ENCODE results near the gene KRT77.

KRT77 gene

GRCh38 chr12:52659395-52659794, 43.9 kb downstream of the KRT77 start:
- Histone ChIP-seq H3K36me3 (ENCODE audit: control insufficient read depth, insufficient read depth, low read length) (no peaks in the 10 kb centered on the region), H3K4me1 (ENCODE audit: control insufficient read depth, insufficient read depth, low read length) (no peaks in the 10 kb centered on the region), H3K27me3 (ENCODE audit: control insufficient read depth, insufficient read depth, low read length) (peaks cover 15% of the 10 kb centered on the region), H3K4me3 (ENCODE audit: low read length) (no peak overlapping the region), H3K9ac (ENCODE audit: low read length) (no peak overlapping the region), H3K9me3 (ENCODE audit: control insufficient read depth, low read length) (no peaks in the 10 kb centered on the region)

GRCh38 chr12:52658196-52658595, 45.1 kb downstream of the KRT77 start:
- Histone ChIP-seq H3K36me3 (ENCODE audit: control insufficient read depth, insufficient read depth, low read length) (no peaks in the 10 kb centered on the region), H3K4me3 (ENCODE audit: low read length) (no peak overlapping the region), H3K4me1 (ENCODE audit: control insufficient read depth, insufficient read depth, low read length) (no peaks in the 10 kb centered on the region), H3K27me3 (ENCODE audit: control insufficient read depth, insufficient read depth, low read length) (peaks cover 15% of the 10 kb centered on the region), H3K9ac (ENCODE audit: low read length) (no peak overlapping the region), H3K9me3 (ENCODE audit: control insufficient read depth, low read length) (no peaks in the 10 kb centered on the region)

DNA sequence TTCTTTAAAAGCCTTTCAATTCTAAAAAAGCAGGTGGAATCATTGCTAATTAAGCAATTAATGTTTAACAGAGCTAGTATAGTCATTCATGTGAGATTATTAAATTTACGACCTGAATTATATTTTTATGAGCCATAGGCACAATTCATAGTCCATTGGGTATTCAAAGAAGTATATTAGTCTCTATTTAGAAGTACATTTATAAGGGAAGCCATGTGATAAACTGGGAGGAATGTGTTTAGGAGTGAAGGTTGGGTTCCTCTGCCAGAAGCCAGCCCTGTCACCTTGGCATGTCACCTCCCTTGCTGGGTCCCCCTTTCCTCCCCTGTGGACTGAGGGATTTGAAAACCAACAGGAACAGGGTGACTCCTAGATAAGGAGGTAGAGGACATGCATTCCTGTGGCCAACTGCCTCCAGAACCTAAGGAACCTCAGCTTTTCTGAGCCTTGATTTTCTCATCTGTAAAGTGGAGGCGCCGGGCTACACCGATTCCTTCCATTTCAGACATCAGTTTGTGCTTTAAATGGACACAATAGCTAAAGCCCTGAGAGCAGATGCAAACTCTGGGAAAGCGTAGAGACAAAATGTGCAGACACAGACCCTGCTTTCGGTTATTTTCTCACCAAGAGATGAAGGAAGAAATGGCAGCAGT, 45.9 kb downstream of the KRT77 start:
- no peak overlapping the region for H3K4me3 ChIP-seq (ENCODE audit: low read length)
- no peaks in the 10 kb centered on the region for H3K36me3 ChIP-seq (ENCODE audit: control insufficient read depth, insufficient read depth, low read length)
- H3K9ac ChIP-seq (ENCODE audit: low read length): no peak overlapping the region
- H3K4me1 ChIP-seq (ENCODE audit: control insufficient read depth, insufficient read depth, low read length): no peaks in the 10 kb centered on the region
- H3K9me3 ChIP-seq (ENCODE audit: control insufficient read depth, low read length): no peaks in the 10 kb centered on the region
- peaks cover 15% of the 10 kb centered on the region for H3K27me3 ChIP-seq (ENCODE audit: control insufficient read depth, insufficient read depth, low read length)

DNA sequence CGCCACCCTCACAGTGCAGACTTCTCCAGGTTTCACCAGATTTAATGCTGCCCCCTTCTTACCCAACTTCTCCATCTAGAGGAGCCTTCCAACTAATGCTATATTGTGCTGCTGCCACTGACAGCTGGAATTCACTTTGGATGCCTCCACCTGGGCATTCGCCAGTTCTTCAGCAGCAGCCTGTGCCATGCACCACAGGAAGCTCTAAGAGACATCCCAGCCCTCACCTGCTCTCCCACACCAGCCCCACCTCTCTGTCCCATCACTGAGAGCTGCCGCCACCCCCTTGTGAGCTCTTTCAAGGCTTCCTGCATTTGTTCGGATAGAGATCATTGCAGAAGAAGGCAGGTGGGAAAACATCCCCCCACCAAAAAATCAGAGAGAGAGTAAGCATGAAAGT, 46.7 kb downstream of the KRT77 start:
- H3K36me3 ChIP-seq (ENCODE audit: control insufficient read depth, insufficient read depth, low read length): no peaks in the 10 kb centered on the region
- H3K4me1 ChIP-seq (ENCODE audit: control insufficient read depth, insufficient read depth, low read length): no peaks in the 10 kb centered on the region
- no peaks in the 10 kb centered on the region for H3K9me3 ChIP-seq (ENCODE audit: control insufficient read depth, low read length)
- H3K27me3 ChIP-seq (ENCODE audit: control insufficient read depth, insufficient read depth, low read length): peaks cover 19% of the 10 kb centered on the region
- H3K9ac ChIP-seq (ENCODE audit: low read length): no peak overlapping the region
- H3K4me3 ChIP-seq (ENCODE audit: low read length): no peak overlapping the region

DNA sequence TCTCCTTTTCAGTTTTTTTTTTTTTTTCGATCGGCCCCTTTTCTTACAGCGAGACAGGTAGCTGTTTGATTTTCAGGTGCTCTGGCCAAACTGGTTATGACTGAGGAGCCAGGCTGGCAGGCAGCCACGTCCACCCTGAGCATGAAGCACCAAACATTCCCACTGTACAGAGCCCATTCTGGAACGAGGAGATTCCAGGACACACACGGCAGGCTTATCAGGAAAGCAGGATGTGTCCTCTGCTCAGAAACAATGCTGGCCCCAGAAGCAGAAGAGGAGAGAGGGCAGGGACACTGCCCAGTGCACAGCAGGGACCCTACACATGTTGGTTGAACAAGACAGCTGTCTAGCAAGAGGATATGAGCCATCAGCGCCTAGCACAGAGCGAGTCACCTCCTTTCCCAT, 47.6 kb downstream of the KRT77 start:
- Histone ChIP-seq H3K27me3 (ENCODE audit: control insufficient read depth, insufficient read depth, low read length) (peaks cover 19% of the 10 kb centered on the region), H3K36me3 (ENCODE audit: control insufficient read depth, insufficient read depth, low read length) (no peaks in the 10 kb centered on the region), H3K9me3 (ENCODE audit: control insufficient read depth, low read length) (no peaks in the 10 kb centered on the region), H3K4me3 (ENCODE audit: low read length) (no peak overlapping the region), H3K4me1 (ENCODE audit: control insufficient read depth, insufficient read depth, low read length) (no peaks in the 10 kb centered on the region), H3K9ac (ENCODE audit: low read length) (no peak overlapping the region)

DNA sequence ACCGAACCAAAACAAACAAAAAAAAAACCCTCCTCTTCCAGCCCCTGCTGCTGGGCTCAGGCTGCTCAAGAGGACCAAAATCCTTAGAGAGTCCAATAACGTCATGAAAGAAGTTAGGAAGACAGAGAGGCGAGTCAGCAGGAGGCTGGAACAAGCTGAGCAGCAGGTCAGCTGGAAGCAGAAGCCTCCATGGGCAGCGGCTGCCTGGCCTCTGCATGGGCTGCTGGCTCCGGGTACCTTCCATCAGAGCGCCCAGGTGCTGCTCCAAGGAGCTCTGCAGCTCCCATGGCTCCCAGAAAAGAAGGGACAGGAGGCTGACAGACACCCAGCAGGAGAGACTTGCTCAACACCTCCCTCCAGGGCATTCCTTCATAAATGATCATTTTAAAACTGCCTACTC, 48.1 kb downstream of the KRT77 start:
- no peaks in the 10 kb centered on the region for H3K9me3 ChIP-seq (ENCODE audit: control insufficient read depth, low read length)
- H3K36me3 ChIP-seq (ENCODE audit: control insufficient read depth, insufficient read depth, low read length): no peaks in the 10 kb centered on the region
- no peaks in the 10 kb centered on the region for H3K4me1 ChIP-seq (ENCODE audit: control insufficient read depth, insufficient read depth, low read length)
- H3K9ac ChIP-seq (ENCODE audit: low read length): no peak overlapping the region
- H3K4me3 ChIP-seq (ENCODE audit: low read length): no peak overlapping the region
- H3K27me3 ChIP-seq (ENCODE audit: control insufficient read depth, insufficient read depth, low read length): peaks cover 19% of the 10 kb centered on the region

DNA sequence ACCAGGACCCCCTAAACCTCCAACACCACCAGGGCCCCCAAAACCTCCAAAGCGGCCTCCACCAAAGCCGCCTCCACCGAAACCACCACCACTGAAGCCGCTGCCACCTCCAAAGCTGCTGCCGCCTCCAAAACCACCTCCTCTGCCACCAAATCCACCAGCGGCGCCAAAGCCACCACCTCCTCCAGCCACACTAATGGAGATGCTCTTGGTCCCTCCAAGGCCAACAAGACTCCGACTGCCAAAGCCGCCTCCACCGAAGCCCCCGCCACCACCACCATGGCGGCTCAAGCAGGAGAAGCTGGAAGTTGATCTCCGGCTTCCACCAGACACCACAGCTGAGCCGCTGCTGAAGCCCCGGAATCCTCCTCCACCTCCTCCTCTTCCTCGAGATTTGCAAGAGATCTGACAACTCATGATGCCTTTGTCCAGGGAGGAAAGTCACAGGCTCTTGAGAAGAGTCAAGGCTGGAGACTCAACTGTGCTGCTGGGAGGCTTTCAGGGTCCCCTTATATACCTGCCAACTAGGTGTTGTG, 51.5 kb downstream of the KRT77 start, which contains the start of gene KRT2:
Gene KRT2, minus strand, starts transcription at position 486 of the 536 bp plus-strand sequence. Its CDS starts 69 bp downstream, at position 417.
- no peaks in the 10 kb centered on the region for H3K9me3 ChIP-seq (ENCODE audit: control insufficient read depth, low read length)
- H3K9ac ChIP-seq (ENCODE audit: low read length): no peak within 1 kb of the TSS
- H3K27me3 ChIP-seq (ENCODE audit: control insufficient read depth, insufficient read depth, low read length): peaks cover 10% of the 10 kb centered on the region
- H3K4me3 ChIP-seq (ENCODE audit: low read length): no peak within 1 kb of the TSS
- no peaks in the 10 kb centered on the region for H3K4me1 ChIP-seq (ENCODE audit: control insufficient read depth, insufficient read depth, low read length)
- H3K36me3 ChIP-seq (ENCODE audit: control insufficient read depth, insufficient read depth, low read length): no peaks in the 10 kb centered on the region

- Histone ChIP-seq H3K9ac (ENCODE audit: low read length) (no peak overlapping the region), H3K4me3 (ENCODE audit: low read length) (no peak overlapping the region), H3K36me3 (ENCODE audit: control insufficient read depth, insufficient read depth, low read length) (no peaks in the 10 kb centered on the region), H3K4me1 (ENCODE audit: control insufficient read depth, insufficient read depth, low read length) (peaks cover 12% of the 10 kb centered on the region), H3K9me3 (ENCODE audit: control insufficient read depth, low read length) (no peaks in the 10 kb centered on the region), H3K27me3 (ENCODE audit: control insufficient read depth, insufficient read depth, low read length) (peaks cover 4% of the 10 kb centered on the region)
Observed at GRCh38 chr12:52650520-52651081, 52.7 kb downstream of the KRT77 start.

DNA sequence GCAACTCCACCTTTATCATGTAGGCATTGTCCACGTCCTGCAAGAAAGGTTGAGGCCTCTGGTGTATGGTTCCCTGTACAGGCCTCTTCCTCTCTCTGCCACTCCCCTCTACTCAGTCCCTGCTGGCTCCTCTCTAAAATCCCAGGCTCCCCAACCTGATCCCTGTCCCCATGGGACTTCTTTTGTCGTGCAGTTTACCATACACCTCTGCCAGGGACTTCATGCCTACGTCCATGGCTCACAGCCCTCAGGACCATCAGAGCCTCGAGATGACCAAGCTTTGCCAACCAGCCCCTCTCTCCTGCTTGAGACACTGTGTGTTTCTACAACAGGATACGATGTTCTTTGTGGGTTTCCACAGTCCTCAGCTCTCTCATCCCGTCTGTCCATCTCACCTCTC, 54.3 kb downstream of the KRT77 start:
- Histone ChIP-seq H3K9me3 (ENCODE audit: control insufficient read depth, low read length) (no peaks in the 10 kb centered on the region), H3K27me3 (ENCODE audit: control insufficient read depth, insufficient read depth, low read length) (peaks cover 4% of the 10 kb centered on the region), H3K4me1 (ENCODE audit: control insufficient read depth, insufficient read depth, low read length) (peaks cover 21% of the 10 kb centered on the region), H3K36me3 (ENCODE audit: control insufficient read depth, insufficient read depth, low read length) (no peaks in the 10 kb centered on the region), H3K9ac (ENCODE audit: low read length) (no peak overlapping the region), H3K4me3 (ENCODE audit: low read length) (no peak overlapping the region)

DNA sequence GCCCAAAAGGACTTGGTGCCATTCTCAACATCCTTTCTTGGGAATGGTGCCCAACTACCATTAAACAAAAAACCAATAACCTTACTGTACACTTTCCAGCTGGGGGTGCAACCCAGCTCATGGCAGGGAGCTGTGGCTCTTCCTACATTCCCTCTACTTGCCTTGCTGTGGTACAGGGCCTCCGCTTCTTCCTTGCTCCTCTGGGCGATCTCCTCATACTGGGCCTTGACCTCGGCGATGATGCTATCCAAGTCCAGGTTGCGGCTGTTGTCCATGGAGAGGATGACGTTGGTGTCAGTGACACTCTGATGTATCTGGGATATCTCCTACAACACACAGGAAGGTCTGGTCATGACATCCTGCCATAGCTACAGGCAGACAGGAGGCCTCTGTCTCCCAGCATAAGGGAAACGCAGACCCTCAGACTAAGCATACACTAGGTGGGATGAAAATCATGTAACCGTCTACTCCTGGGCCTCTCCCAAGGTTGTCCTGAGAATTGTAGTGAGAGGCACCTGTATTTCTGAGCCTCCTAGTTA, 55.2 kb downstream of the KRT77 start:
- Histone ChIP-seq H3K4me1 (ENCODE audit: control insufficient read depth, insufficient read depth, low read length) (peaks cover 21% of the 10 kb centered on the region), H3K9me3 (ENCODE audit: control insufficient read depth, low read length) (no peaks in the 10 kb centered on the region), H3K4me3 (ENCODE audit: low read length) (no peak overlapping the region), H3K36me3 (ENCODE audit: control insufficient read depth, insufficient read depth, low read length) (no peaks in the 10 kb centered on the region), H3K9ac (ENCODE audit: low read length) (no peak overlapping the region), H3K27me3 (ENCODE audit: control insufficient read depth, insufficient read depth, low read length) (peaks cover 4% of the 10 kb centered on the region)

GRCh38 chr12:52647601-52648000, 55.7 kb downstream of the KRT77 start:
- H3K9me3 ChIP-seq (ENCODE audit: control insufficient read depth, low read length): no peaks in the 10 kb centered on the region
- no peaks in the 10 kb centered on the region for H3K36me3 ChIP-seq (ENCODE audit: control insufficient read depth, insufficient read depth, low read length)
- peaks cover 4% of the 10 kb centered on the region for H3K27me3 ChIP-seq (ENCODE audit: control insufficient read depth, insufficient read depth, low read length)
- H3K4me1 ChIP-seq (ENCODE audit: control insufficient read depth, insufficient read depth, low read length): peaks cover 21% of the 10 kb centered on the region
- H3K9ac ChIP-seq (ENCODE audit: low read length): no peak overlapping the region
- H3K4me3 ChIP-seq (ENCODE audit: low read length): no peak overlapping the region

DNA sequence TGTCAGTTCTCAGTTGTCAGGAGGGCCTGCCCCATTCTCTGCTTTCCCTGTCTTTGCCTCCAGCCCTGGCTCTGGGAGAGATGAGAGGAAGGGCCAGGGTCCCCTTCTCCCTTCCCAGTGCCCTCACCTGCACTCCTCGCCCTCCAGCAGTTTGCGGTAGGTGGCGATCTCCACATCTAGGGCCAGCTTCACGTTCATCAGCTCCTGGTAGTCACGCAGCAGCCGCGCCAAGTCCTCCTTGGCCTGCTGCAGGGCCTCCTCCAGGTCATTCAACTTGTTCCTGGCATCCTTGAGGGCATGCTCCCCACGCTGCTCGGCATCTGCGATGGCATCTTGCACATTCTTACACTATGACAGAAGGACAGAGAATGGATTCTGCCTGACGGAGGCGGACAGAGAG, 56.7 kb downstream of the KRT77 start:
- H3K4me3 ChIP-seq (ENCODE audit: low read length): no peak overlapping the region
- no peak overlapping the region for H3K9ac ChIP-seq (ENCODE audit: low read length)
- H3K36me3 ChIP-seq (ENCODE audit: control insufficient read depth, insufficient read depth, low read length): no peaks in the 10 kb centered on the region
- H3K9me3 ChIP-seq (ENCODE audit: control insufficient read depth, low read length): no peaks in the 10 kb centered on the region
- H3K4me1 ChIP-seq (ENCODE audit: control insufficient read depth, insufficient read depth, low read length): peaks cover 21% of the 10 kb centered on the region
- no peaks in the 10 kb centered on the region for H3K27me3 ChIP-seq (ENCODE audit: control insufficient read depth, insufficient read depth, low read length)

Measured in mucosa of stomach (tissue), 1 donor.